HepG2 (cell line): ENCODE data around the gene FAM24A. TPM values are rescaled to one million over a fixed set of nuclear protein-coding genes. Genes with fewer than 3 reads are reported as not detected.

ENCODE experiments used
- EHMT2 ChIP-seq: fragments of 200-600 bp; sonication (generic); IDR thresholded peaks from 2 replicates; pipeline ENCODE4 v1.7.0; 2017; ENCODE audit warnings: antibody characterized with exemption, low read depth, low read length, borderline replicate concordance
- ELF1 ChIP-seq: sonication (generic); formaldehyde crosslinking; IDR thresholded peaks from 2 replicates; pipeline ENCODE4 v1.4.0; 2020; ENCODE audit warnings: missing genetic modification reagents
- GABPB1 ChIP-seq: IDR thresholded peaks from 2 replicates; pipeline ENCODE4 v1.6.1; 2016; ENCODE audit warnings: mild to moderate bottlenecking, missing genetic modification reagents, moderate library complexity, missing compliant biosample characterization
- HOXA9 ChIP-seq: sonication (generic); formaldehyde crosslinking; IDR thresholded peaks from 2 replicates; pipeline ENCODE4 v1.8.1; 2022; ENCODE audit warnings: missing genetic modification reagents, mild to moderate bottlenecking, moderate library complexity, borderline replicate concordance
- IRF2 ChIP-seq: IDR thresholded peaks from 2 replicates; pipeline ENCODE4 v1.6.1; 2018; ENCODE audit warnings: missing genetic modification reagents, missing compliant biosample characterization
- KAT7 ChIP-seq: IDR thresholded peaks from 2 replicates; pipeline ENCODE4 v1.6.1; 2018; ENCODE audit warnings: borderline replicate concordance, missing compliant biosample characterization
- KDM5B ChIP-seq: sonication (generic); formaldehyde crosslinking; IDR thresholded peaks from 2 replicates; pipeline ENCODE4 v1.4.0; 2020; ENCODE audit warnings: missing genetic modification reagents, mild to moderate bottlenecking, borderline replicate concordance
- KDM6A ChIP-seq: IDR thresholded peaks from 2 replicates; pipeline ENCODE4 v1.6.1; 2016; ENCODE audit warnings: low read depth
- KMT2A ChIP-seq: sonication (generic); formaldehyde crosslinking; IDR thresholded peaks from 2 replicates; pipeline ENCODE4 v1.4.0; 2020; ENCODE audit warnings: missing genetic modification reagents
- NCOR1 ChIP-seq: fragments of 200-600 bp; sonication (generic); IDR thresholded peaks from 2 replicates; pipeline ENCODE4 v1.7.0; 2017; ENCODE audit warnings: antibody characterized with exemption, low read length, borderline replicate concordance
- NFE2 ChIP-seq: sonication (generic); formaldehyde crosslinking; IDR thresholded peaks from 2 replicates; pipeline ENCODE4 v1.4.0; 2020; ENCODE audit warnings: missing genetic modification reagents
- RAD51 ChIP-seq: fragments of 450-650 bp; IDR thresholded peaks from 2 replicates; pipeline ENCODE4 v1.6.1; 2016; ENCODE audit warnings: borderline replicate concordance
- SIX1 ChIP-seq: sonication (generic); formaldehyde crosslinking; IDR thresholded peaks from 2 replicates; pipeline ENCODE4 v1.4.0; 2020; ENCODE audit warnings: missing genetic modification reagents, borderline replicate concordance
- SOX5 ChIP-seq: IDR thresholded peaks from 2 replicates; pipeline ENCODE4 v1.6.1; 2016; ENCODE audit warnings: borderline replicate concordance
- TIGD3 ChIP-seq: sonication (generic); formaldehyde crosslinking; IDR thresholded peaks from 2 replicates; pipeline ENCODE4 v1.5.1; 2020; ENCODE audit warnings: mild to moderate bottlenecking, missing genetic modification reagents, borderline replicate concordance
- TP53 ChIP-seq: sonication (generic); formaldehyde crosslinking; conservative IDR thresholded peaks from 2 replicates; pipeline ENCODE4 v1.4.0; 2020; ENCODE audit warnings: missing genetic modification reagents
- YEATS2 ChIP-seq: sonication (generic); formaldehyde crosslinking; IDR thresholded peaks from 2 replicates; pipeline ENCODE4 v1.4.0; 2020; ENCODE audit warnings: missing genetic modification reagents, borderline replicate concordance
- ZNF30 ChIP-seq: sonication (generic); formaldehyde crosslinking; IDR thresholded peaks from 2 replicates; pipeline ENCODE4 v1.5.0; 2020; ENCODE audit warnings: mild to moderate bottlenecking, missing genetic modification reagents
- ZNF335 ChIP-seq: sonication (generic); formaldehyde crosslinking; IDR thresholded peaks from 2 replicates; pipeline ENCODE4 v1.4.0; 2020; ENCODE audit warnings: missing genetic modification reagents
- ZNF564 ChIP-seq: sonication (generic); formaldehyde crosslinking; IDR thresholded peaks from 2 replicates; pipeline ENCODE4 v1.8.1; 2023; ENCODE audit warnings: mild to moderate bottlenecking, missing genetic modification reagents
- ZNF772 ChIP-seq: sonication (generic); formaldehyde crosslinking; IDR thresholded peaks from 2 replicates; pipeline ENCODE4 v1.5.0; 2020; ENCODE audit warnings: mild to moderate bottlenecking, missing genetic modification reagents
- ZSCAN12 ChIP-seq: sonication (generic); formaldehyde crosslinking; IDR thresholded peaks from 2 replicates; pipeline ENCODE4 v1.9.0; 2021; ENCODE audit warnings: mild to moderate bottlenecking, missing genetic modification reagents
- ZSCAN22 ChIP-seq: sonication (generic); formaldehyde crosslinking; IDR thresholded peaks from 2 replicates; pipeline ENCODE4 v1.4.0; 2020; ENCODE audit warnings: mild to moderate bottlenecking, missing genetic modification reagents
- ZSCAN30 ChIP-seq: sonication (generic); formaldehyde crosslinking; IDR thresholded peaks from 2 replicates; pipeline ENCODE4 v1.5.0; 2020; ENCODE audit warnings: mild to moderate bottlenecking, missing genetic modification reagents
- polyA plus RNA-seq, 8 experiments: library from polyadenylated mRNA; depleted of rRNA in 3 of 8; stranded (reverse) in 7 of 8; unstranded in 1 of 8; fragments of >200 nt; fragmentation: Illumina TruSeq in 4 of 8; extraction: Trizol in 4 of 8; gene quantifications; 2 replicates each; pipeline versions ENCODE4 v1.2.1 to v1.2.3, GENCODE V29; 2011 to 2016; ENCODE audit warnings: low read depth in 4 of 8, missing spikeins in 1 of 8, mixed read lengths in 1 of 8; ENCODE audit not compliant: insufficient read depth in 1 of 8
- total RNA-seq, 5 experiments: library from RNA; depleted of rRNA; stranded (reverse); fragments of >200 nt; fragmentation: Illumina TruSeq; extraction: Trizol; gene quantifications; 2 replicates each; pipeline ENCODE4 v1.2.3, GENCODE V29; 2016; ENCODE audit warnings: low read depth in 1 of 5
- TF ChIP-seq, protein P1 (sequence below): sonication (generic); formaldehyde crosslinking; IDR thresholded peaks from 2 replicates; pipeline ENCODE4 v1.8.1; 2023; ENCODE audit warnings: mild to moderate bottlenecking, missing genetic modification reagents
- TF ChIP-seq, protein P2 (sequence below): sonication (generic); formaldehyde crosslinking; IDR thresholded peaks from 2 replicates; pipeline ENCODE4 v1.5.0; 2020; ENCODE audit warnings: mild to moderate bottlenecking, missing genetic modification reagents, moderate library complexity
- TF ChIP-seq, protein P3 (sequence below): sonication (generic); formaldehyde crosslinking; IDR thresholded peaks from 2 replicates; pipeline ENCODE4 v1.4.0; 2020; ENCODE audit warnings: missing genetic modification reagents

The FAM24A gene
- total and polyA plus RNA-seq, 2 of the 13 experiments (the other 11 are each of a cell fraction or from before 2014, with no cell fraction given): not detected

DNA sequence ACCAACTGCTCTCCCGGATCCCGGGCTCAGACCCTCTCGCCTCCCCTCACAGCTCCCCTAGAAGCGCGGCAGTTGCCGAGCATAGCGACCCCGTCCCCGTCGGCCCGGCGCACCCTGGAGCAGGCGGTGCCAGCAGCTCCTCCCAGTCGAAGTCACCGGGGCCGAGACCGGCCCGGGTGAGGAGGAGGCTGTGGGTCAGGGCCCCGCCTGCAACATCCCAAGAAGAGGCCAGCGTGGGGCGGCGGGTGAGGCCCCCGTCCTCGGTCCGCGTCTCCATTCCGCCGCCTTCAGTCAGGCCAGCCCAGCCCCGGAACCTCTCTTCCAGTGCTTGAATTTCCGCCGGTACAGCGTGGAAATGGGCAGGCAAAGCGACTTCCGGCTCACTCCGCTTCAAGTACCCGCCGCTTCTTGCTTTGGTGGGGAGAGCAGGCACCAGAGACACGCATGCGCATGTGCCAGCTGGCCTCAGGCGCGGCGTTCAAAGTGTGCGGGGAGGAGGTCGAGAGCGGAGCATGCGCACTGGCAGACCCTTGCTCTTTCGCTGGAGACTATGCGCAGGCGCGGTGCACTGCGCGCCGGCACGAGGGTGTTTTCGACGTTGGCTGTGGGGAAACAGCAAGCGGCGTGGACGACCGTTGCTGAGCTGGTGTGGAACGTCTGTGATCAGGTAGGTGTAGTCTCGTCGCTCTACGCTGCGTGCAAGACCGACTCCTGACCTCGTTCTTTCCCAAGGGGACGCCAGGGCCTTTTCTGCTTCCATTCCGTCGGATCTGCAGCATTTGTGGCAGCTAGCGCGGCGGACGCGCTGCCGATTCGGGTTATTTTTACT is 43.7 kb downstream of the FAM24A start, which contains the start of gene C10orf88 (continued):
- TF ChIP-seq, protein P1, sequence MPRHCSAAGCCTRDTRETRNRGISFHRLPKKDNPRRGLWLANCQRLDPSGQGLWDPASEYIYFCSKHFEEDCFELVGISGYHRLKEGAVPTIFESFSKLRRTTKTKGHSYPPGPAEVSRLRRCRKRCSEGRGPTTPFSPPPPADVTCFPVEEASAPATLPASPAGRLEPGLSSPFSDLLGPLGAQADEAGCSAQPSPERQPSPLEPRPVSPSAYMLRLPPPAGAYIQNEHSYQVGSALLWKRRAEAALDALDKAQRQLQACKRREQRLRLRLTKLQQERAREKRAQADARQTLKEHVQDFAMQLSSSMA (CRISPR knock-in tag): peak; percentile 94
- TF ChIP-seq TP53 (CRISPR knock-in tag) (no peak), ZNF335 (peak; percentile 84), EHMT2 (no peak; the same call in 1 of the 2 replicates), KAT7 (CRISPR knock-in tag) (peak; percentile 98), ZSCAN30 (peak; percentile 85), RAD51 (no peak), KDM6A (CRISPR knock-in tag) (no peak), TIGD3 (CRISPR knock-in tag) (peak; percentile 91), SIX1 (CRISPR knock-in tag) (no peak), SOX5 (CRISPR knock-in tag) (peak; percentile 70), ZNF564 (CRISPR knock-in tag) (peak; percentile 88), IRF2 (CRISPR knock-in tag) (peak; percentile 93), YEATS2 (peak; percentile 95), HOXA9 (CRISPR knock-in tag) (peak; percentile 53; the same call in 1 of the 2 replicates), ZNF30 (CRISPR knock-in tag) (peak; percentile 86; the same call in 1 of the 2 replicates), ZSCAN22 (peak; percentile 77; the same call in 1 of the 2 replicates), GABPB1 (CRISPR knock-in tag) (peak; percentile 100), ELF1 (CRISPR knock-in tag) (peak; percentile 90), ZSCAN12 (CRISPR knock-in tag) (no peak), NCOR1 (no peak), NFE2 (CRISPR knock-in tag) (peak; percentile 11), KMT2A (peak; percentile 100), ZNF772 (CRISPR knock-in tag) (peak; percentile 96), KDM5B (CRISPR knock-in tag) (peak; percentile 97)
- TF ChIP-seq, protein P2, sequence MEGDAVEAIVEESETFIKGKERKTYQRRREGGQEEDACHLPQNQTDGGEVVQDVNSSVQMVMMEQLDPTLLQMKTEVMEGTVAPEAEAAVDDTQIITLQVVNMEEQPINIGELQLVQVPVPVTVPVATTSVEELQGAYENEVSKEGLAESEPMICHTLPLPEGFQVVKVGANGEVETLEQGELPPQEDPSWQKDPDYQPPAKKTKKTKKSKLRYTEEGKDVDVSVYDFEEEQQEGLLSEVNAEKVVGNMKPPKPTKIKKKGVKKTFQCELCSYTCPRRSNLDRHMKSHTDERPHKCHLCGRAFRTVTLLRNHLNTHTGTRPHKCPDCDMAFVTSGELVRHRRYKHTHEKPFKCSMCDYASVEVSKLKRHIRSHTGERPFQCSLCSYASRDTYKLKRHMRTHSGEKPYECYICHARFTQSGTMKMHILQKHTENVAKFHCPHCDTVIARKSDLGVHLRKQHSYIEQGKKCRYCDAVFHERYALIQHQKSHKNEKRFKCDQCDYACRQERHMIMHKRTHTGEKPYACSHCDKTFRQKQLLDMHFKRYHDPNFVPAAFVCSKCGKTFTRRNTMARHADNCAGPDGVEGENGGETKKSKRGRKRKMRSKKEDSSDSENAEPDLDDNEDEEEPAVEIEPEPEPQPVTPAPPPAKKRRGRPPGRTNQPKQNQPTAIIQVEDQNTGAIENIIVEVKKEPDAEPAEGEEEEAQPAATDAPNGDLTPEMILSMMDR: peak; percentile 39
- TF ChIP-seq, protein P3, sequence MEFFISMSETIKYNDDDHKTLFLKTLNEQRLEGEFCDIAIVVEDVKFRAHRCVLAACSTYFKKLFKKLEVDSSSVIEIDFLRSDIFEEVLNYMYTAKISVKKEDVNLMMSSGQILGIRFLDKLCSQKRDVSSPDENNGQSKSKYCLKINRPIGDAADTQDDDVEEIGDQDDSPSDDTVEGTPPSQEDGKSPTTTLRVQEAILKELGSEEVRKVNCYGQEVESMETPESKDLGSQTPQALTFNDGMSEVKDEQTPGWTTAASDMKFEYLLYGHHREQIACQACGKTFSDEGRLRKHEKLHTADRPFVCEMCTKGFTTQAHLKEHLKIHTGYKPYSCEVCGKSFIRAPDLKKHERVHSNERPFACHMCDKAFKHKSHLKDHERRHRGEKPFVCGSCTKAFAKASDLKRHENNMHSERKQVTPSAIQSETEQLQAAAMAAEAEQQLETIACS (CRISPR knock-in tag): no peak
